Neutrophil (primary cell): Measurements from ENCODE around the gene USP47.

Experiments
- H3K27ac ChIP-seq: fragments of 200-600 bp; sonication (generic); 2 replicates; pipeline ENCODE4 v1.5.1; 2016; ENCODE audit warnings: mild to moderate bottlenecking, moderate library complexity
- H3K27me3 ChIP-seq: fragments of 200-600 bp; sonication (generic); 2 replicates; pipeline ENCODE4 v1.6.0; 2016; ENCODE audit warnings: mild to moderate bottlenecking
- H3K36me3 ChIP-seq: fragments of 200-600 bp; sonication (generic); 2 replicates; pipeline ENCODE4 v1.5.1; 2017
- H3K4me1 ChIP-seq, 2 experiments: fragments of 200-600 bp in 1 of 2; sonication (generic) in 1 of 2; 1 replicate in 1 of 2; 2 replicates in 1 of 2; pipeline versions ENCODE4 v1.5.1 to v1.6.1; 2013 to 2016; ENCODE audit warnings: low read depth in 1 of 2, low read length in 1 of 2, mild to moderate bottlenecking in 1 of 2, moderate library complexity in 1 of 2; ENCODE audit not compliant: control insufficient read depth in 1 of 2, insufficient read depth in 1 of 2
- H3K4me3 ChIP-seq, 2 experiments: fragments of 200-600 bp in 1 of 2; sonication (generic) in 1 of 2; 1 replicate in 1 of 2; 2 replicates in 1 of 2; pipeline ENCODE4 v1.5.1; 2013 to 2016; ENCODE audit warnings: low read depth in 1 of 2, low read length in 1 of 2, mild to moderate bottlenecking in 1 of 2, moderate library complexity in 1 of 2
- H3K9me3 ChIP-seq: fragments of 200-600 bp; sonication (generic); 2 replicates; pipeline ENCODE4 v1.5.1; 2016
- CTCF ChIP-seq: fragments of 200-600 bp; sonication (generic); IDR thresholded peaks from 2 replicates; pipeline ENCODE4 v1.5.1; 2016; ENCODE audit warnings: antibody characterized with exemption

The USP47 gene

DNA sequence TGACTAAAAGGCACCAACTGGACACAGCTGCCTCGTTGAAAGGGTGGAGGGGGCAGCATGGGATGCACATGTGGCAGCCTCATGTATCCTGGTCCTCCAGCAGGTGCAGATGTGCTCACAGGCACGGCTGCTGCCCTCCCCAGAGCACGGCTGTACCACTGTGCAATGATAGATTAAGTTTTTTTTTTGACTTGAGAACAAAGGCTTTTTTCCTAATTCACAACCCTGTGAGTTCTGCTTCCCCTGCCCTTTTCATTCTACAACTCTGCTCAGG is 155.2 kb downstream of the USP47 start:
- no peak for TF ChIP-seq CTCF
- Histone ChIP-seq H3K27me3 (peaks cover 59% of the 10 kb centered on the region), H3K4me3 (no peak overlapping the region), H3K9me3 (no peaks in the 10 kb centered on the region), H3K27ac (no peak overlapping the region), H3K36me3 (no peaks in the 10 kb centered on the region), H3K4me1 (no peaks in the 10 kb centered on the region)

DNA sequence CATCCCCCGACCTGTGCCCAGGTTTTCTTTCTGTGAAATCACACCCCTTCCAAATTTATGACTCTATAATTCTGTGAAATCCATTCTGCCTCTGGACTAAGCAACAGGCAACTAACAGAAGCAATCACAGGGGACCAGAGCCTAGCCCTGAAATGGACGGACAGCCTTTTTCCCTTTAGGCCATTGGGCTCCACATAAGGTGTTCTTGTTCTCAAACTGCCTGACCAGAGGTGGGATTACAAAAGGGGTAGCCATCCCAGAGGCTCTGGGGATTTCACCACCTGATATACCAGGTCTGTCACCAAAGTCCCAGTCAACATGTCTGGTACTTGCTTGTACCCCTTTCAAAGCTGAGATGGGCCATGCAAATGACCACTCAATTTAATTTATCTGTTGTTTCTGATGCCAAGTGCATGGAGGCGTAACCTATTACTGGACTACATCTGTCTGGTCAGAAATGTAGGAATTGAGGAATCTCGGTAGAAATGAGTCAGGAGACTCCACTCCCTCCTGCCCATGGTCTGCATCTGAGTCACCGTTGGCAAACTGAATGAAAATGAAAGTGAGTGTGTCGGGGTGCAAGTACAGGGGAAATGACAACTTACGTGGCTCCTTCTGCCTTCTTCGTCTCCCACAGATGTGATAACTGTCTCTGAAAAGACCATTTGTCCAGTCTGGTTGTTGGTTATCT is 156.5 kb downstream of the USP47 start:
- H3K4me3 ChIP-seq: no peak overlapping the region
- peaks cover 65% of the 10 kb centered on the region for H3K27me3 ChIP-seq
- no peak overlapping the region for H3K27ac ChIP-seq
- H3K4me1 ChIP-seq: no peaks in the 10 kb centered on the region
- H3K9me3 ChIP-seq: no peaks in the 10 kb centered on the region
- H3K36me3 ChIP-seq: no peaks in the 10 kb centered on the region
- no peak for TF ChIP-seq CTCF

- no peak overlapping the region for H3K27ac ChIP-seq
- peaks cover 93% of the 10 kb centered on the region for H3K27me3 ChIP-seq
- H3K4me1 ChIP-seq: no peaks in the 10 kb centered on the region
- no peaks in the 10 kb centered on the region for H3K9me3 ChIP-seq
- H3K4me3 ChIP-seq: no peak overlapping the region
- no peaks in the 10 kb centered on the region for H3K36me3 ChIP-seq
- no peak for TF ChIP-seq CTCF
These were observed 159.4 kb downstream of the USP47 start for GRCh38 chr11:12001186-12001585.

GRCh38 chr11:12003336-12003735 is 161.6 kb downstream of the USP47 start:
- Histone ChIP-seq H3K36me3 (no peaks in the 10 kb centered on the region), H3K4me1 (no peaks in the 10 kb centered on the region)
- no peak for TF ChIP-seq CTCF

GRCh38 chr11:12003815-12004214 is 162.0 kb downstream of the USP47 start:
- no peaks in the 10 kb centered on the region for H3K9me3 ChIP-seq
- no peak overlapping the region for H3K4me3 ChIP-seq
- no peak overlapping the region for H3K27ac ChIP-seq
- no peak for TF ChIP-seq CTCF
- H3K4me1 ChIP-seq: no peaks in the 10 kb centered on the region
- H3K27me3 ChIP-seq: peaks cover 96% of the 10 kb centered on the region
- no peaks in the 10 kb centered on the region for H3K36me3 ChIP-seq

More at GRCh38 chr11:12003336-12003735, 161.6 kb downstream of the USP47 start:
- peaks cover 96% of the 10 kb centered on the region for H3K27me3 ChIP-seq
- no peak overlapping the region for H3K27ac ChIP-seq
- no peaks in the 10 kb centered on the region for H3K9me3 ChIP-seq
- no peak overlapping the region for H3K4me3 ChIP-seq

DNA sequence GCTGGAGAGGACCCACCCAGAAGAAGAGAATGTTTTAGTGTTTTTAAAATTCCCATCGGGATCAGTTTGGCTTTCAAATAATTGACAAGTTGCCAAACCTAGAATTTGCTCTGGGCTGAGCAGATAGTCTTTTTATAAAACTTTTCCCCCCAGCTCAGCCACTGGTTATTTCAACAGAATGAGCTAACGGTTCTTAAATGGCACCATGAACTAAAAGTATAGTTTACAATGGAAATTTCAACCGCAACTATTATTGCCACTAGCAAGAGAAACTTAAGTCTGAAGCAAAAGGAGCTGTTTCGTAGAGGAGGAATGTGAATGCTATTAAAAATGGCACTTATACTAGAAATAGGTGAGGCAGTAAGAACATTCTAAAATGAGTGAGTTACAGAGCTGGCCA is 163.3 kb downstream of the USP47 start:
- Histone ChIP-seq H3K4me1 (no peaks in the 10 kb centered on the region), H3K36me3 (no peaks in the 10 kb centered on the region), H3K4me3 (no peak overlapping the region), H3K27ac (no peak overlapping the region), H3K27me3 (peaks cover 96% of the 10 kb centered on the region), H3K9me3 (no peaks in the 10 kb centered on the region)
- no peak for TF ChIP-seq CTCF
